ENCODE measurements around the gene CHMP4B.

GRCh38 chr20:33772439-33772838, 38.7 kb upstream of the CHMP4B start:
- no peak for TF ChIP-seq POLR2A (IDR thresholded peaks at IDR 0.05)
- TF ChIP-seq CTCF (IDR thresholded peaks at IDR 0.05) = no peak
